ELR (cell line): ENCODE results near the gene GRIN2D.

Experiments used
- DNase-seq: peaks from one replicate; pipeline ENCODE4 v3.0.0-alpha.2; 2015; ENCODE audit warnings: low read depth

Gene GRIN2D

DNA sequence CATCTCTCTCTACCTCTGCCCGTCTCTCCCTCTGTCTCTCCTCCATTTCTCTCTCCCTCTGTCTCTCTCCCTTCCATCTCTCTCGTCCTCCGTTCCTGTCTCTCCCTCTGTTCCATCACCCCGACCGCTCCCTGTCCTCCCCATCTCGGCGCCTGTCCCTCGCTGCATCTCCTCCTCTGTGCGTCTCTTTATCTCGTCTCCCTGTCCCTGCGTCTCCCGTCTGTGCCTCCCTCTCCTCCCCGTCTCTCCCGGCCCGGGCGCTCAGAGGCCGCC is 4.6 kb downstream of the GRIN2D start:
- DNase-seq, result peak; percentile 42

DNA sequence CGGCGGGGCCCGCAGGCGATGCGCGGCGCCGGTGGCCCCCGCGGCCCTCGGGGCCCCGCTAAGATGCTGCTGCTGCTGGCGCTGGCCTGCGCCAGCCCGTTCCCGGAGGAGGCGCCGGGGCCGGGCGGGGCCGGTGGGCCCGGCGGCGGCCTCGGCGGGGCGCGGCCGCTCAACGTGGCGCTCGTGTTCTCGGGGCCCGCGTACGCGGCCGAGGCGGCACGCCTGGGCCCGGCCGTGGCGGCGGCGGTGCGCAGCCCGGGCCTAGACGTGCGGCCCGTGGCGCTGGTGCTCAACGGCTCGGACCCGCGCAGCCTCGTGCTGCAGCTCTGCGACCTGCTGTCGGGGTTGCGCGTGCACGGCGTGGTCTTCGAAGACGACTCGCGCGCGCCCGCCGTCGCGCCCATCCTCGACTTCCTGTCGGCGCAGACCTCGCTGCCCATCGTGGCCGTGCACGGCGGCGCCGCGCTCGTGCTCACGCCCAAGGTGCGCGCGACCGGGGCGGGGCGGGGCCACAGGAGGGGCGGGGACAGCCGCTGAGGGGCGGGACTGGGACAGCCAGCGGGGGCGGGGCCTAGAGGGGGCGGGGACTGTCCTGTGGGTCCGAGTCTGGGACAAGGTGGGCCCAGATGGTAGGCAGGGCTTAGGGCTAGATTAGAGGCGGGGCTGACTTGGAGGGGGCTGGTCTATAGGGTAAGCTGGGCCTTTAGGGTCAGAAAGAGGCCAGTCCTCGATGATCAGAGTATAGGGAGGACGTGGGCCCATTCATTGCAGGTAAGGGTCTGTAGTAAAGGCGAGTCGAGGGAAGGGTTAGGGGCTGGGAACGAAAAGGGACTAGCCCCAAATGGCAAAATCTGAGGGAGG is 5.1 kb downstream of the GRIN2D start:
- peak; percentile 89 for DNase-seq

DNA sequence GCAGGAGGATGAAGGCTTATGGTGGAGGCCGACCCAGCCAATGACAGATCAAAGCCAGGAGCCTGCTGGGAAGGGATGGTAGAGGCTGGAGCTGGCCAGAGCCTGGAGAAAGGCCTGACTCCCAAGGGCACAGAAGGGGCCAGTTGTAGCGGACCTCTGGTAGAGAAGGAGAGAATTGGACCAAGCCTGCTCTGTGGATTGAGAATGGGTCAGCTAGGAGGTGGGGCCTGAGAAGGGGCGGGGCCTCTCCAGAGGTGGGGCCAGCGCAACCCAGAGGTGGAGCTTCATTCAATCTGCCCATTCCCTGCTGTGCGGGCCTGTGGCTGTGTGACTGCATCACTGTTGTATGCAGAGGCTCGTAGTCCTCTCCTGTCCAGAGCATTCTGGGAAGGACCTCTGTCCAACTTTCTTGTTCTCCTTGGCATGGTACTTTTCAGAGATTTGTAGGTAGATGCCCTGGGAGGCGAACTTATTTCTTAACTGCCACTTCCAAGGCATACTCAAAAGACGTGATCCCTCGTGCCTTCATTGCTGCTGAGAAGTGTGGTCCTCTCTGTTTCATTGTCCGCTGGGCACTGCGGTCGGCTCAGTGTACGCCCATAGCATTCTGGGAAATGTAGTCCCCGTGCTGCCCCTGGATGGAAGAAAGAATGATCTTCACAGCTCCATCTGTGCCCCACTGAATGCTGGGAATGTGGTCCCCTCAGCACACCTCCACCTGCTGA is 6.7 kb downstream of the GRIN2D start:
- peak; percentile 92 for DNase-seq

DNA sequence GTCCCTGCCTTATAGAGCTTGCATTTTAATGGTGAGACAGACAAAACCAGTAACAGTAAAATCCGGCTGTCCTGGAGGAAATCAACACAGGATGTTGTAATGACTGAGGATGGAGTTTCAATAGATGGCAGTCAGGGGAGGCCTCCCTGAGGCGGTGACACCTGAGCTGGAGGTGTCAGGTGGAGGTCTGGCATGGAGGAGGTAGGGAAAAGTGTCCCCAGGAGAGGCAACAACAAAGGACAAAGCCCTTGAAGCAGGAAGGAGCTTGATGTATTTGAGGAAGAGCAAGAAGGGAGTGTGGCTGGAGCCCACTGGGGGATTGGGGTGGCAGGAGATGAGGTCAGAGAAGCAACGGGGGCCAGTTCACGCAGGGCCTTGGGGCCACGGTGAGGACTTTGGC is 7.8 kb downstream of the GRIN2D start:
- DNase-seq, result no peak

DNA sequence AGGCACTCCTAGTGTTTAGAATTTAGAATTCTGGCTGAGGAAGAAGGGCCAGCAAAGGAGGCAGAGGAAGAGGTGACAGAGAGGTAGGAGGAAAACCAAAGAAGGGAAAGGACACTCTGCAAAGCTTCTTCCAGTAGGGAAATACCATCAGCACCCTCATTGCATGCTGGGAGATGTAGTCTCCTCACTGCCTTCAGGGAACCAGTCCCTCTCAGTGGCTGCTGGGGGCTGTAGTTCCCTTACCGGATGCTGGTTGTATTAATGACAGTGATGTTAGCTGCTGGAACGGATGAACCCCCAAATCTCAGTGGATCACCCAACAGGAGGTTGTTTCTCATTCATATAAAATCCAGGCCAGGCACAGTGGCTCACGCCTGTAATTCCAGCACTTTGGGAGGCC is 10.1 kb downstream of the GRIN2D start:
- DNase-seq, result peak; percentile 76

DNA sequence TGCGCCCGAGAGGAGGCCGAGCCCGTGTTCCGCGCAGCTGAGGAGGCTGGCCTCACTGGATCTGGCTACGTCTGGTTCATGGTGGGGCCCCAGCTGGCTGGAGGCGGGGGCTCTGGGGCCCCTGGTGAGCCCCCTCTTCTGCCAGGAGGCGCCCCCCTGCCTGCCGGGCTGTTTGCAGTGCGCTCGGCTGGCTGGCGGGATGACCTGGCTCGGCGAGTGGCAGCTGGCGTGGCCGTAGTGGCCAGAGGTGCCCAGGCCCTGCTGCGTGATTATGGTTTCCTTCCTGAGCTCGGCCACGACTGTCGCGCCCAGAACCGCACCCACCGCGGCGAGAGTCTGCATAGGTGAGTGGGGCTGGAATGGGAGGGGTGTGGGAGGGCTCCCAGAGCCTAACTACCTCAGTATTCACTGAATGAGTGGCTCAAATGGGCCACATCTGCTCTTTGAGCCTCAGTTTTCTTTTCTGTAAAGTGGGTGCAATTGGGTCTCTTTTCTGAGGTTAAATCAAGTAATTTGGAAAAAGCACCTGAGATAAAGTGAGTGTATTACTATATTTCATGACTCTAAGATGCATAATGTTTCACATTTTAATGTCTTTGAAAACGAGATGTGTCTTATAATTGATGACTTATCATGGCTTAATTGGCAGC is 11.7 kb downstream of the GRIN2D start:
- no peak for DNase-seq

DNA sequence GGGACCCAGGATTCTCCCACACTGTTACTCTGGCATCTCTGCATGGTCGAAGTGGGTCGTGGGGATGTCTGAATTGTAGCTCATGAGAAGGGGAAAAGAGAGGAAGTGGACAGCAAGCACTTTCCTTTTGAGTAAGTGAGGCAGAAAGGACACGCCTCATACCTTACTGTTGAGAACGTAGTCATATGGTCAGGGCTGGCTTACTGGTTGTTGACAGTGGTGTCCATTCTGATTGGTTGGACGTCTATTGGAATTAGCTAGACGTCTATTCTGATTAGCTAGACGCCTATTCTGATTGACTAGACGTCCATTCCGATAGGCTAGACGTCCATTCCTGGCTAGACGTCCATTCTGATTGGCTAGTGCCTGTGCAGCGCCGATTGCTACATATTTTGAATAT is 12.4 kb downstream of the GRIN2D start:
- DNase-seq, result peak; percentile 47

DNA sequence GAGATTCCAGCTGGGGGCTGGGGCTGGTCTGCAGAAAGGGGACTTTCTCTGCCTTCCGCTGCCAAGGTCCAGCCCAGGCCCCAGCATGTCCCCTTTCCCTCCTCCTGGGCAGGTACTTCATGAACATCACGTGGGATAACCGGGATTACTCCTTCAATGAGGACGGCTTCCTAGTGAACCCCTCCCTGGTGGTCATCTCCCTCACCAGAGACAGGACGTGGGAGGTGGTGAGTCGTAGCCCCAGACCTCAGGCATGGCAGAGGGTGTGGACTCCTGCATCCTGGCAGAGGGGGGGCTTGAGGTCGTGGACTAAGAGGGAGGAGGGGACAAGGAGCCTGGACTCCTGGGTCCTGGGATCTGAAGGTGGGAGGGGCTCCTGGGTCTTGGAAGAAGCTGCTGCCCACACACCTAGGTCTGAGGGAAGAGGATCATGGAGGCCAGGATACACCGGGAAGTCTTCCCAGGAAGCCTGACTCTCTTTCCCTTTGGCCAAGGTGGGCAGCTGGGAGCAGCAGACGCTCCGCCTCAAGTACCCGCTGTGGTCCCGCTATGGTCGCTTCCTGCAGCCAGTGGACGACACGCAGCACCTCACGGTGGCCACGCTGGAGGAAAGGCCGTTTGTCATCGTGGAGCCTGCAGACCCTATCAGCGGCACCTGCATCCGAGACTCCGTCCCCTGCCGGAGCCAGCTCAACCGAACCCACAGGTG is 20.6 kb downstream of the GRIN2D start:
- DNase-seq, result peak; percentile 57

DNA sequence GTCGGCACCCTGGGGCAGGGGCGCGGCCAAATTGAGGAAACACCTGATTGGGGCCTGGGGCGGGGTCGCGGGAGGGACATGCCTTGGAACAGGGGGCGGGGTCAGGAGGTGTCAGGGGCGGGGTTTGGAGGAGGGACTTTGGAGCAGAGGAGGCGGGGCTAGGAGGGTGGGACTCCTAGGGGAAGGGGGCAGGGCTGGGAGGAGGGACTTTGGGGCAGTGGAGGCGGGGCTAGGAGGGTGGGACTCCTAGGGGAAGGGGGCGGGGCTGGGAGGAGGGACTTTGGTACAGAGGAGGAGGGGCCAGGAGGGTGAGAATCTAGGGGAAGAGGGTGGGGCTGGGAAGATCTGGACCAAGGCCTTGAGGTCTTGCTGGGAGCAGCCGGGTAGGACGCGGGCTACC is 21.9 kb downstream of the GRIN2D start:
- DNase-seq, result peak; percentile 82

DNA sequence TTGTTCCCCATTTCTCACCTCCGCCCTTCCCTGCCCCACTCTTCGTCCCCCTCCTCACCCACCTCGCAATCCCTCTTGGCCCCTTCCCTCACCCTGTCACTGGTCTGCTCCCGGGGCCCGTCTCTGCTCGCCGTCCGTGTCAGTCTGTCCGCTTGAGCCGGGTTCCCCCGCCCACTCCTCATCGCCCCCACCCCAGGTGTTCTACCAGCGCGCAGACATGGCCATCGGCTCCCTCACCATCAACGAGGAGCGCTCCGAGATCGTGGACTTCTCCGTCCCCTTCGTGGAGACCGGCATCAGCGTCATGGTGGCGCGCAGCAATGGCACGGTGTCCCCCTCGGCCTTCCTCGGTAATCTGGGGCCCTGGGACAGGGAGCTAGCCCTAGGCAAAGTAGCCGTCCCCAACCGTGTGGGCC is 22.3 kb downstream of the GRIN2D start:
- DNase-seq, result no peak

DNA sequence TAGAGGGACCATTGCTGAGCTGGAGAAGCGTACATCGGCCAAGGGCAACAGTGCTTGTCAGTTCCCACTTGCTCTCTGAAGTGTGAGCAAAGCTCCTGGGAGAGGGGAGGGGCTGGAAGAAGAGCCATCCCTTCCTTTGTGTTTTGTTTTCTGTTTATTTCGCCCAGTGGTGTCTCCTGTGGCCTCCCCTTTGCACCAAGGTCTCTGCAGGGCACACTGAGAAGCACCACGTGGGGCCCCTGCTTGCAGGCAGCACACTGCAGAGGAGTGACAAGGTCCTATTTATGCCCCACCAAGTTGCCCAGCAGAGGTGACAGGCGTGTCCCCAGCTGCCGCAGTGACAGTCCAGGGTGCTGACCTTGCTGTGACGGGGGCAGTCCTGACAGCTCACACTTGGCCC is 24.0 kb downstream of the GRIN2D start:
- DNase-seq, result no peak

DNA sequence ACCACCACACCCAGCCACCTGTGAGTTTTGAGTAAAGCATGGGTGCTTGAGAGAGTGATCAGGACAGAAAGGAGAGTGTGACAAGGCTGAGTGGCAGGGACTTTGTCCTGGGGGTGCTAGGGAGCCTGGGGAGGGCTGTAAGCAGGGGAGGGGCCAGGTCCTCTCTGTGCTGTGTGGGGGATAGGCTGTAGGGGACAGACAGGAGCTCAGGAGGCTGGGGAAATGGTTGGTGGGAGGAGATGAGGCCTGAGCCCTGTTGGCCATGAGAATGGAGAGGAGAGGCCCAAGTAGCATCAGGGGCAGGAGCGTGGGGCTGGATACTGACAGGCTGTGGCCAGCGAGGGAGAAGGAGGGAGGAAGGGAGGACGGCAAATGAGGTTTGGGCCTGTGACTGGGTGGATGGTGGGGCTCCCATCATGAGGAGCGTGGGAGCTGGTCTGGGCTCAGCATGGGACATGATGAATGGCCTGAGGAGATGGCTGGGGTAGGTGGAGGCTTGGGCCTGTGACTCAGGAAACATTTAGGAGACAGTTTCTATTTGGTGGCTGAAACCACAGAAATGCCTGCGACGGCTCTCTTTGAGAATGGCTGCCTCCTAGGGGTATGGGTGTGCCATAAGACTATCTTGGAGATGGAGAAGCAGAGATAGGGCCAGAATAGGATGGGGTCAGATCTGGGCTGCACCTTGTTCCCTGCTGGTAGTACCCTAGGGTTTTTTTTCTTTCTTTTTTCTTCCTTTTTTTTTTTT is 25.0 kb downstream of the GRIN2D start:
- DNase-seq, result peak; percentile 65

DNA sequence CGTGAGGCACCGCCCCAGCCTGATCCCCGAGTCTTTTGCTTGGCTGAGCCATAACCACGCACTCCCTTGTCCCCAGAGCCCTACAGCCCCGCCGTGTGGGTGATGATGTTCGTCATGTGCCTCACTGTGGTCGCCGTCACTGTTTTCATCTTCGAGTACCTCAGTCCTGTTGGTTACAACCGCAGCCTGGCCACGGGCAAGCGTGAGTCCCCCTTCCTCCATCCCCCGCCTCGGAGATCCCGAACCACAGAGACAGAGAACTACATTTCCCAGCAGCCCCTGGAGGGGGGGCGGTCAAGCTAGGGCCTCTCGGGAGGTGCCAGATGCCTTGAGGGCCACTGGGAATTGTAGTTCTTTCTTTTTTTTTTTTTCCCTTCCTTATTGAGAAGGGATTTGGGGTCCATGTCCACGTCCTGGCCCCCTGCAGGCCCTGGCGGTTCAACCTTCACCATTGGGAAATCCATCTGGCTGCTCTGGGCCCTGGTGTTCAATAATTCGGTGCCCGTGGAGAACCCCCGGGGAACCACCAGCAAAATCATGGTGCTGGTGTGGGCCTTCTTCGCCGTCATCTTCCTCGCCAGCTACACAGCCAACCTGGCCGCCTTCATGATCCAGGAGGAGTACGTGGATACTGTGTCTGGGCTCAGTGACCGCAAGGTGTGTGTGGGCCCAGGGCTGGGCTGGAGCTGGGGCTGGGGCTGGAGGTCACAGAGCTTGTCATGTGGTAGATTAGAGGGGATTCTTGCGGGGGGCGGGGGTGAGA is 25.9 kb downstream of the GRIN2D start:
- peak; percentile 56 for DNase-seq

DNA sequence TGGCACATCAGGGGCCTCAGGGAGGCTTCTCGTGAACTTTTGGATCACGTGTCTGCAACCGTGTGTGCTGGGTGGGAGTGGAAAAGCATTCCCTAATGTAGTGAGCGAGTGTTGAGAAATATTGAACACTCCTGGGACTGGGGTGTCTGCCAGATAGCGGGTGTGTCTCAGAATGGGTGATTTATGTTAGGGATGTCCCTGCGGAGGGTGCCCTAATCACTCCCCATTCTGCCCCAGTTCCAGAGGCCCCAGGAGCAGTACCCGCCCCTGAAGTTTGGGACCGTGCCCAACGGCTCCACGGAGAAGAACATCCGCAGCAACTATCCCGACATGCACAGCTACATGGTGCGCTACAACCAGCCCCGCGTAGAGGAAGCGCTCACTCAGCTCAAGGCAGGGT is 28.1 kb downstream of the GRIN2D start:
- DNase-seq, result no peak

DNA sequence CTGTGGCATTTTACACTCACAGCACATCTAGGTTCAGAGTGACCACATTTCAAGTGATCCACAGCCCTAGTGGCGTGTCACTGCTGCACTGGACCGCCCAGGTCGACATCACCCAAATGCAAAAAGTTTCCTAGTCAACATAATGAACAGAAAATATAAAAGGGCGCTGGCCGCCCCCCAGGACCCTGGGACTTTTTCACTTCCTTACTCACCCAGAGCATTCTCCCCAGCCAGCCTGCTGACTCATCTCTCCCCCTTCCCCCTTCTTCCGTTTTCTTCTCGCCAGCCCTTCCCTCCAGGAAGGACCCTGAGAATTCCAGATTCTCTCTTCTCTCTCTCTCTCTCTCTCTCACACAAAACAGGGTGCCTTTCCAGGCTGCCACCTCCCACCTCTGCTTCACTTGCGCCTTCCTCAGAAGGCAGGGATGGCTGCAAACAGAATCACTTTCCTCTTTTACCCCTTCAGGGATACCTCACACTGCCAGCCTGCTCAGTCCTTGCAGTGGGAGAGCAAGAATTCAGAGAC is 31.3 kb downstream of the GRIN2D start:
- DNase-seq, result peak; percentile 76

DNA sequence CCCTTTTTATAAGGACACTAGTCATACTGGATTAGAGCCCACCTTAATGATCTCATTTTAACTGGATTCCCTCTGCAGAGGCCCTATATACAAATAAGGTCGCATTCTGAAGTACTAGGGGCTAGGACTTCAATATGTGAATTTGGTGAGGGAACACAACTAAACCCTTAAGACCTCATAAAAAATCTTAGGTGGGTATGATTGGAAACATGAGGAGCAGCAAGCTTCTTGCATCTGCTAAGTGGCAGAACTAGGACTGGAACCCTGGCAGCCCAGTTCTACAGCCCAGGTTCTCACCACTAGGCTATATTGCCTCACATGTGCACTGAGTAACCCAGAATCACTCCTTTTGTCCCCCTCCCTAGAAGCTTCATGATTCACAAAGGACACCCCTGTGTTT is 35.2 kb downstream of the GRIN2D start:
- DNase-seq, result no peak

DNA sequence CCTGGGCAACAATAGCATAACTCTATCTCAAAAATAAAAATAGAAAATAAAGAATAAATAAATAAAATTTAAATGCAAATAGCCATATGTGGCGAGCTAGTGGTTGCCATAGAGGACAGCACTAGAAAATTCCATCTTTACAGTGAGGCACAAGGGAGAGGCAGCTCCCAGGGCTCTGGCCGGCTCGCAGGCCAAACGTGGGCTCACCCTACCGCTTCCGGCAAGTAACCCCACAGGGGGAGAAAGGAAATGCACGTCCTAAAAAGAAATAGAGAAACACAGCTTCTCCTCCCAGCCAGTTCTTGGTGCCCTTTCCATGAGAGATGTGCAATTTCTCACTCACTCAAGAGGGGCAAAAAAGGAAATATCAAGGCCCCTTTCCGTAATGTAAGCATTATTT is 39.9 kb downstream of the GRIN2D start:
- no peak for DNase-seq

DNA sequence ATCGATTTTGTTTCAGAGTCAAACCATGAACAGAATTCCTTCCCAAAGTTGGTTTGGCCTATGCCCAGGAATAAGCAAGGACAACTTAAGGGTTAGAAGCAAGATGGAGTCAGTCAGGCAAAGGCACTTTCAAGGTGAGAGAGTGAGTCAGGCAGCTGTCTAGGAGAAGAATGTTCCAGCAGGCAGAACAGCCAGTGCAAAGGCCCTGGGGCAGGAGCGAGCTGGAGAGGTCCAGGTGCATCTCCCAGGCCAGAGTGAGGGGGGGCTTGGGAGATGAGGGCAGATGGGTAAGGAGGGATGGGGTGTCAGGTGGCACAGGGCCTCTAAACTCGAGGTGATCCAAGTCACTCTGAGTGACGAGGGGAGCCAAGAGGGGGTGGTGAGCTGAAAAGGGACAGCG is 43.1 kb downstream of the GRIN2D start:
- DNase-seq, result no peak

DNA sequence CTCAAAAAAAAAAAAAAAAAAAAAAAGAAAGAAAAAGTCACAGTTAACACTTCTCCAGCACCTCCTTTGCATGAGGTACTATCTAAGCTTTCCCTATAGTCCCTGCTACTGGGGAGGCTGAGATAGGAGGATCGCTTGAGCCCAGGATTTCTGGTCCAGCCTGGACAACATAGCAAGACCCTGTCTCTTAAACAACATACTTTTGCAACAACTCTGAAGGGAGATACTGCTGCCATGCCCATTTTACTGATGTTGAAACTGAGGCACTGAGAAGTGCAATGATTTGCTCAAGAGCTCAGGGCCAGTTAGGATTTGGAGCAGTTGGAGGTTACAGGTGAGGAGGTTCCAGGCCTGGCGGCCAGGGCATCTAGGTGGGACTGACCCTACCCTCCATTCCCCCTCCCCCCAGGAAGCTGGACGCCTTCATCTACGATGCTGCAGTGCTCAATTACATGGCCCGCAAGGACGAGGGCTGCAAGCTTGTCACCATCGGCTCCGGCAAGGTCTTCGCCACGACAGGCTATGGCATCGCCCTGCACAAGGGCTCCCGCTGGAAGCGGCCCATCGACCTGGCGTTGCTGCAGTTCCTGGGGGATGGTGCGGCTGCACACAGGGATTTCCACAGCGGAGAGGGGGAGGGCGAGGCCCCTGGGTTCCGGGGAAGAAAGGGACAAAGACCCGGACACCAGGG is 48.0 kb downstream of the GRIN2D start:
- DNase-seq, result no peak
